ENCODE results near the gene DNAJC8. TPM values are rescaled to one million over a fixed set of nuclear protein-coding genes. Genes with fewer than 3 reads are reported as not detected.

DNAJC8 gene
- total RNA-seq, 4 donors from 2014 or later = 24.3 to 90.9 (median 56.2) TPM

GRCh38 chr1:28163496-28164161 lies 69.2 kb downstream of the DNAJC8 start:
- TF ChIP-seq CTCF (IDR thresholded peaks at IDR 0.05) (no peak), POLR2A (IDR thresholded peaks at IDR 0.05) (no peak)
- H3K4me1 ChIP-seq = peaks cover 0 to 9% of the 10 kb centered on the region in 2 donors
- no peaks in the 10 kb centered on the region for H3K9me3 ChIP-seq
- H3K27me3 ChIP-seq = no peaks in the 10 kb centered on the region
- H3K36me3 ChIP-seq = no peaks in the 10 kb centered on the region
- H3K4me3 ChIP-seq = no peak overlapping the region
- DNase-seq = no peak
- no peak overlapping the region for H3K27ac ChIP-seq
- intact Hi-C loops (cut with DNase I; ENCODE audit: low total_unique reads) = no loop called here

GRCh38 chr1:28162151-28162550 lies 70.7 kb downstream of the DNAJC8 start:
- Histone ChIP-seq H3K4me1 (peaks cover 0 to 9% of the 10 kb centered on the region in 2 donors), H3K27me3 (no peaks in the 10 kb centered on the region), H3K4me3 (no peak overlapping the region), H3K9me3 (no peaks in the 10 kb centered on the region), H3K27ac (no peak overlapping the region), H3K36me3 (no peaks in the 10 kb centered on the region)
- intact Hi-C loops (cut with DNase I; ENCODE audit: low total_unique reads) = no loop called here
- no peak for TF ChIP-seq POLR2A (IDR thresholded peaks at IDR 0.05)
- DNase-seq = no peak

- intact Hi-C loops (cut with DNase I; ENCODE audit: low total_unique reads) = no loop called here
- Histone ChIP-seq H3K27me3 (no peaks in the 10 kb centered on the region), H3K36me3 (no peaks in the 10 kb centered on the region), H3K27ac (peak overlapping the region in 1 of 2 donors; percentile 42), H3K4me3 (no peak overlapping the region), H3K4me1 (peaks cover 0 to 9% of the 10 kb centered on the region in 2 donors), H3K9me3 (no peaks in the 10 kb centered on the region)
- no peak for DNase-seq
- TF ChIP-seq CTCF (IDR thresholded peaks at IDR 0.05) (no peak), POLR2A (IDR thresholded peaks at IDR 0.05) (no peak)
These were observed 71.1 kb downstream of the DNAJC8 start for GRCh38 chr1:28161751-28162150.

- TF ChIP-seq POLR2A (IDR thresholded peaks at IDR 0.05) (no peak), CTCF (IDR thresholded peaks at IDR 0.05) (no peak)
- peak overlapping the region; percentile 29 to 42 for H3K27ac ChIP-seq
- intact Hi-C loops (cut with DNase I; ENCODE audit: low total_unique reads) = no loop called here
- no peaks in the 10 kb centered on the region for H3K27me3 ChIP-seq
- no peaks in the 10 kb centered on the region for H3K9me3 ChIP-seq
- H3K4me1 ChIP-seq = peaks cover 0 to 9% of the 10 kb centered on the region in 2 donors
- DNase-seq = peak in 1 of 2 donors; percentile 25
- H3K4me3 ChIP-seq = no peak overlapping the region
- H3K36me3 ChIP-seq = no peaks in the 10 kb centered on the region
These were observed 72.0 kb downstream of the DNAJC8 start for GRCh38 chr1:28160782-28161266.

- no peaks in the 10 kb centered on the region for H3K27me3 ChIP-seq
- TF ChIP-seq CTCF (IDR thresholded peaks at IDR 0.05) (no peak), POLR2A (IDR thresholded peaks at IDR 0.05) (no peak)
- H3K4me3 ChIP-seq = no peak overlapping the region
- no peaks in the 10 kb centered on the region for H3K9me3 ChIP-seq
- intact Hi-C loops (cut with DNase I; ENCODE audit: low total_unique reads) = no loop called here
- H3K4me1 ChIP-seq = peaks cover 0 to 9% of the 10 kb centered on the region in 2 donors
- no peaks in the 10 kb centered on the region for H3K36me3 ChIP-seq
- DNase-seq = no peak
- peak overlapping the region in 1 of 2 donors; percentile 42 for H3K27ac ChIP-seq
These were observed 73.1 kb downstream of the DNAJC8 start for GRCh38 chr1:28159680-28160079.

Measured in uterus (tissue), 4 donors.